ENCODE results near the gene PARD3B.

The PARD3B gene

GRCh38 chr2:205570648-205571047 lies 1025.4 kb downstream of the PARD3B start:
- no peak overlapping the region for H3K9ac ChIP-seq (ENCODE audit: low read length)
- H3K9me3 ChIP-seq (ENCODE audit: insufficient read depth, low read length) = no peaks in the 10 kb centered on the region
- no peaks in the 10 kb centered on the region for H3K9me2 ChIP-seq (replicated peaks; ENCODE audit: insufficient read depth, low read length)
- no peak overlapping the region for H3K27ac ChIP-seq (ENCODE audit: low read depth, low read length)
- H3F3A ChIP-seq (ENCODE audit: insufficient read depth) = no peaks in the 10 kb centered on the region
- no peaks in the 10 kb centered on the region for H4K20me1 ChIP-seq (ENCODE audit: low read depth, low read length)
- no peak overlapping the region for H3K4me2 ChIP-seq (ENCODE audit: low read depth, low read length, poor library complexity, severe bottlenecking)
- no peaks in the 10 kb centered on the region for H3K27me3 ChIP-seq (ENCODE audit: low read length)
- H3K79me2 ChIP-seq (ENCODE audit: insufficient read depth, low read length) = no peaks in the 10 kb centered on the region
- H3K36me3 ChIP-seq (ENCODE audit: low read length) = no peaks in the 10 kb centered on the region
- no peak overlapping the region for H2AFZ ChIP-seq (ENCODE audit: low read depth, low read length, severe bottlenecking)
- no peak overlapping the region for H3K4me3 ChIP-seq (ENCODE audit: insufficient read depth, low read length, poor library complexity, severe bottlenecking)
- TF ChIP-seq EZH2phosphoT487 (conservative IDR thresholded peaks at IDR 0.05; ENCODE audit: low read length) (no peak), CTCF (IDR thresholded peaks at IDR 0.05; ENCODE audit: insufficient read depth, low read length, poor library complexity, severe bottlenecking) (no peak)

- Histone ChIP-seq H3K9me3 (ENCODE audit: insufficient read depth, low read length) (no peaks in the 10 kb centered on the region), H3K27me3 (ENCODE audit: low read length) (no peaks in the 10 kb centered on the region), H3K36me3 (ENCODE audit: low read length) (no peaks in the 10 kb centered on the region), H3K9ac (ENCODE audit: low read length) (no peak overlapping the region), H3K4me3 (ENCODE audit: insufficient read depth, low read length, poor library complexity, severe bottlenecking) (no peak overlapping the region), H3F3A (ENCODE audit: insufficient read depth) (no peaks in the 10 kb centered on the region), H2AFZ (ENCODE audit: low read depth, low read length, severe bottlenecking) (no peak overlapping the region), H4K20me1 (ENCODE audit: low read depth, low read length) (no peaks in the 10 kb centered on the region), H3K27ac (ENCODE audit: low read depth, low read length) (no peak overlapping the region), H3K4me2 (ENCODE audit: low read depth, low read length, poor library complexity, severe bottlenecking) (no peak overlapping the region), H3K9me2 (replicated peaks; ENCODE audit: insufficient read depth, low read length) (no peaks in the 10 kb centered on the region), H3K79me2 (ENCODE audit: insufficient read depth, low read length) (no peaks in the 10 kb centered on the region)
- TF ChIP-seq CTCF (IDR thresholded peaks at IDR 0.05; ENCODE audit: insufficient read depth, low read length, poor library complexity, severe bottlenecking) = no peak
- no peak for TF ChIP-seq EZH2phosphoT487 (conservative IDR thresholded peaks at IDR 0.05; ENCODE audit: low read length)
These were observed 1026.2 kb downstream of the PARD3B start for GRCh38 chr2:205571360-205571959.

- no peak for TF ChIP-seq CTCF (IDR thresholded peaks at IDR 0.05; ENCODE audit: insufficient read depth, low read length, poor library complexity, severe bottlenecking)
- no peak for TF ChIP-seq EZH2phosphoT487 (conservative IDR thresholded peaks at IDR 0.05; ENCODE audit: low read length)
- H3K9ac ChIP-seq (ENCODE audit: low read length) = no peak overlapping the region
- H3K9me3 ChIP-seq (ENCODE audit: insufficient read depth, low read length) = no peaks in the 10 kb centered on the region
- H3K9me2 ChIP-seq (replicated peaks; ENCODE audit: insufficient read depth, low read length) = no peaks in the 10 kb centered on the region
- H3F3A ChIP-seq (ENCODE audit: insufficient read depth) = no peaks in the 10 kb centered on the region
- H3K36me3 ChIP-seq (ENCODE audit: low read length) = no peaks in the 10 kb centered on the region
- no peak overlapping the region for H3K4me3 ChIP-seq (ENCODE audit: insufficient read depth, low read length, poor library complexity, severe bottlenecking)
- no peaks in the 10 kb centered on the region for H3K27me3 ChIP-seq (ENCODE audit: low read length)
- H3K27ac ChIP-seq (ENCODE audit: low read depth, low read length) = no peak overlapping the region
- H3K79me2 ChIP-seq (ENCODE audit: insufficient read depth, low read length) = no peaks in the 10 kb centered on the region
- H3K4me2 ChIP-seq (ENCODE audit: low read depth, low read length, poor library complexity, severe bottlenecking) = no peak overlapping the region
- no peaks in the 10 kb centered on the region for H4K20me1 ChIP-seq (ENCODE audit: low read depth, low read length)
- H2AFZ ChIP-seq (ENCODE audit: low read depth, low read length, severe bottlenecking) = no peak overlapping the region
These were observed 1028.7 kb downstream of the PARD3B start for GRCh38 chr2:205574001-205574400.

All from SU-DHL-6 (cell line).